K562 (cell line): ENCODE data around the gene IL4I1. TPM values are rescaled to one million over a fixed set of nuclear protein-coding genes. Genes with fewer than 3 reads are reported as not detected.

Source experiments
- BCOR ChIP-seq: fragments of 450-650 bp; IDR thresholded peaks from 2 replicates; pipeline ENCODE4 v1.6.1; 2016
- CBFB ChIP-seq: sonication (generic); formaldehyde crosslinking; IDR thresholded peaks from 2 replicates; pipeline ENCODE4 v1.4.0; 2020; ENCODE audit warnings: mild to moderate bottlenecking, missing genetic modification reagents
- CBX3 ChIP-seq, 2 experiments: IDR thresholded peaks; 1 replicate in 1 of 2; 2 replicates in 1 of 2; pipeline ENCODE4 v1.6.1; 2012; ENCODE audit warnings: inconsistent platforms in 2 of 2, low read length in 2 of 2, borderline replicate concordance in 1 of 2, control low read depth in 1 of 2
- E2F4 ChIP-seq: sonication (generic); formaldehyde crosslinking; IDR thresholded peaks from 2 replicates; pipeline ENCODE4 v1.8.0; 2022; ENCODE audit warnings: mild to moderate bottlenecking, low read depth, missing genetic modification reagents
- EP400 ChIP-seq: fragments of 450-650 bp; IDR thresholded peaks from 2 replicates; pipeline ENCODE4 v1.6.1; 2017; ENCODE audit warnings: antibody characterized with exemption, mild to moderate bottlenecking, moderate library complexity
- ETV1 ChIP-seq: fragments of 450-650 bp; conservative IDR thresholded peaks from 2 replicates; pipeline ENCODE4 v1.6.1; 2016; ENCODE audit warnings: missing genetic modification characterization, control low read depth, low read depth, missing compliant biosample characterization
- NCOA4 ChIP-seq: fragments of 450-650 bp; IDR thresholded peaks from 2 replicates; pipeline ENCODE4 v1.6.1; 2018; ENCODE audit warnings: mild to moderate bottlenecking; ENCODE audit not compliant: partially characterized antibody
- POLR2G ChIP-seq: fragments of 200-400 bp; formaldehyde crosslinking; IDR thresholded peaks from 2 replicates; pipeline ENCODE4 v1.6.1; 2017; ENCODE audit warnings: low read depth, mild to moderate bottlenecking, antibody characterized with exemption, low read length, moderate library complexity
- PRPF4 ChIP-seq: fragments of 200-400 bp; formaldehyde crosslinking; IDR thresholded peaks from one replicate; pipeline ENCODE4 v1.6.1; 2017; ENCODE audit warnings: low read length, low read depth, mild to moderate bottlenecking; ENCODE audit not compliant: insufficient read depth, poor library complexity, severe bottlenecking
- SMARCB1 ChIP-seq: IDR thresholded peaks from 2 replicates; pipeline ENCODE4 v1.6.1; 2011; ENCODE audit warnings: improper control_type of control experiment, low read depth; ENCODE audit not compliant: insufficient read length
- SMARCC2 ChIP-seq: fragments of 450-650 bp; IDR thresholded peaks from 2 replicates; pipeline ENCODE4 v1.6.1; 2017; ENCODE audit warnings: antibody characterized with exemption, moderate library complexity, mild to moderate bottlenecking, low read depth
- U2AF1 ChIP-seq: fragments of 200-400 bp; formaldehyde crosslinking; optimal IDR thresholded peaks from 2 replicates; pipeline ENCODE3; 2017; ENCODE audit warnings: mild to moderate bottlenecking, low read depth, low read length, moderate library complexity
- YBX1 ChIP-seq: fragments of 450-650 bp; IDR thresholded peaks from 2 replicates; pipeline ENCODE4 v1.7.1; 2016; ENCODE audit warnings: mild to moderate bottlenecking
- ZFX ChIP-seq: sonication (generic); formaldehyde crosslinking; IDR thresholded peaks from 2 replicates; pipeline ENCODE4 v1.8.0; 2022; ENCODE audit warnings: mild to moderate bottlenecking, missing genetic modification reagents, moderate library complexity
- ZNF224 ChIP-seq: sonication (generic); formaldehyde crosslinking; IDR thresholded peaks from 2 replicates; pipeline ENCODE4 v1.8.0; 2022; ENCODE audit warnings: mild to moderate bottlenecking, missing genetic modification reagents
- ZNF324 ChIP-seq: fragments of 250-450 bp; sonication (Bioruptor Pico); IDR thresholded peaks from 2 replicates; pipeline ENCODE4 v1.4.0; 2020; ENCODE audit warnings: mild to moderate bottlenecking
- ZNF75A ChIP-seq: fragments of 450-650 bp; formaldehyde crosslinking; IDR thresholded peaks from 2 replicates; pipeline ENCODE4 v1.4.0; 2020; ENCODE audit warnings: mild to moderate bottlenecking
- ZNF764 ChIP-seq: fragments of 250-450 bp; sonication (Bioruptor Pico); IDR thresholded peaks from 2 replicates; pipeline ENCODE4 v1.4.0; 2020; ENCODE audit warnings: low read depth, mild to moderate bottlenecking, moderate library complexity
- polyA plus RNA-seq, 8 experiments: library from polyadenylated mRNA; depleted of rRNA in 4 of 8; stranded (reverse) in 5 of 8; unstranded in 3 of 8; fragments of >200 nt; fragmentation: Nextera tagmentation in 2 of 8; fragmentation: Illumina TruSeq in 1 of 8; extraction: Ambion mirVana in 2 of 8; extraction: Trizol in 1 of 8; gene quantifications; 2 replicates each; pipeline versions ENCODE4 v1.2.1 to v1.2.3, GENCODE V29; 2011 to 2014; ENCODE audit warnings: inconsistent platforms in 1 of 8, missing spikeins in 1 of 8
- total RNA-seq, 7 experiments: library from RNA; depleted of rRNA in 6 of 7; stranded (reverse); fragments of >200 nt in 6 of 7; fragmentation: Illumina TruSeq in 2 of 7; extraction: Trizol in 2 of 7; gene quantifications; 2 replicates each; pipeline versions ENCODE4 v1.2.1 to v1.2.3, GENCODE V29; 2011 to 2021; ENCODE audit warnings: low replicate concordance in 1 of 7
- TF ChIP-seq, protein P1 (sequence below): sonication (generic); formaldehyde crosslinking; IDR thresholded peaks from 2 replicates; pipeline ENCODE4 v1.8.0; 2022; ENCODE audit warnings: mild to moderate bottlenecking, missing genetic modification reagents, borderline replicate concordance
- TF ChIP-seq, protein P2 (sequence below): sonication (generic); formaldehyde crosslinking; IDR thresholded peaks from 2 replicates; pipeline ENCODE4 v1.8.0; 2022; ENCODE audit warnings: mild to moderate bottlenecking, missing genetic modification reagents

IL4I1 gene
- total and polyA plus RNA-seq, 9 of the 15 experiments (the other 6 are each of a cell fraction or from before 2014, with no cell fraction given) = 0.06 to 0.95 (median 0.43) TPM; not detected in 2

DNA sequence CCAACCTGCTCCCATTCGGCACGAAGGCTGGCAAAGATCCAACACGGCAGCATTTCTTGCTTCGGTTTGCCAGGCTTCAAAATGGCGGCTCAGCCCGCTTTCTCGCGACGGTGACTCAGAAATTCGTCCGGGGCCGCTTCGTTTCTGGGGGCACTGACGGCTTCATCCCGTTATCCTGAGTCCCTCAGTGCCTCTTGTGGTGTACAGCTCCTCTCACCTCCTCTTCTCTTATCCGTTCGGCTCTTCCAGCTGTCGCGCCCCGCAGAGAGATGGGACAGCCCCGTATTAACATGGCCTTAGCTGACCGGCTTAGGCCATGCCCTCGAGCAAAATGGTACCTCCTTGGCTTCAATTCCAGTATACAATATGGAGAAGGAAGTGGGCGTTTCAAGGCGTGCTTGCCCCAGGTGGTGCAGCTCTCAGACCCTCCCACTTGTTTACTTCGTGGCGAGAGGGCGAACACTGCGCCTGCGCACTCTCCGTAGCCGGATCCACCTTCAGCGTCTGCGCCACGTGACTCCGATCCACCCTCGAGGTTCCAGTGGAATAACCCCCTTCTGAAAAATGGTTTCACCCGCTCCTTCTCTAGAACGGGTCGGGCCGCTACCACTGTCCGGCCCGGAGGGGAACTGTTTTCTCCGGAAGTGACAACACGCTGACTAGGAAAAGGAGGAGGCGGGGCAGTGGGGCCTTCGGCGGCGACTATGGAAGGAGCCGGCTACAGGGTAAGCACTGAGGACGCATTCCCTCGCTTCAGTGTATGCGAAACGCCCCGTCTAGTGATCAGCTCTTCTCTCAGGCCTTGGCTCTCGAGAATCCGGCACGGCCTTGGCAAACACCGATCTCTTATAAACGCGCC is 19.4 kb downstream of the IL4I1 start, which contains the start of the genes AKT1S1 and TBC1D17 (continued):
- TF ChIP-seq, protein P1, sequence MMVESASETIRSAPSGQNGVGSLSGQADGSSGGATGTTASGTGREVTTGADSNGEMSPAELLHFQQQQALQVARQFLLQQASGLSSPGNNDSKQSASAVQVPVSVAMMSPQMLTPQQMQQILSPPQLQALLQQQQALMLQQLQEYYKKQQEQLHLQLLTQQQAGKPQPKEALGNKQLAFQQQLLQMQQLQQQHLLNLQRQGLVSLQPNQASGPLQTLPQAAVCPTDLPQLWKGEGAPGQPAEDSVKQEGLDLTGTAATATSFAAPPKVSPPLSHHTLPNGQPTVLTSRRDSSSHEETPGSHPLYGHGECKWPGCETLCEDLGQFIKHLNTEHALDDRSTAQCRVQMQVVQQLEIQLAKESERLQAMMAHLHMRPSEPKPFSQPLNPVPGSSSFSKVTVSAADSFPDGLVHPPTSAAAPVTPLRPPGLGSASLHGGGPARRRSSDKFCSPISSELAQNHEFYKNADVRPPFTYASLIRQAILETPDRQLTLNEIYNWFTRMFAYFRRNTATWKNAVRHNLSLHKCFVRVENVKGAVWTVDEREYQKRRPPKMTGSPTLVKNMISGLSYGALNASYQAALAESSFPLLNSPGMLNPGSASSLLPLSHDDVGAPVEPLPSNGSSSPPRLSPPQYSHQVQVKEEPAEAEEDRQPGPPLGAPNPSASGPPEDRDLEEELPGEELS (CRISPR knock-in tag) = peak; percentile 68; the same call in 1 of the 2 replicates
- TF ChIP-seq PRPF4 (no peak), ZFX (CRISPR knock-in tag) (peak; percentile 99), BCOR (no peak), ZNF224 (CRISPR knock-in tag) (no peak), ZNF764 (CRISPR knock-in tag) (no peak), U2AF1 (no peak), CBX3 (IDR thresholded peaks at IDR 0.05; ENCODE audit: borderline replicate concordance in 1 of 2, low read length in 2 of 2) (peak in 1 of 2 experiments; percentile 38; a peak in 1 of 3 replicates), NCOA4 (no peak), ZNF324 (CRISPR knock-in tag) (no peak), EP400 (peak; percentile 94), CBFB (CRISPR knock-in tag) (no peak), ETV1 (peak; percentile 99), YBX1 (no peak), SMARCB1 (no peak), E2F4 (CRISPR knock-in tag) (no peak), POLR2G (peak; percentile 66), SMARCC2 (0 out of 2 replicates have a peak, but pooled peaks have one; percentile 11), ZNF75A (CRISPR knock-in tag) (no peak)
- TF ChIP-seq, protein P2, sequence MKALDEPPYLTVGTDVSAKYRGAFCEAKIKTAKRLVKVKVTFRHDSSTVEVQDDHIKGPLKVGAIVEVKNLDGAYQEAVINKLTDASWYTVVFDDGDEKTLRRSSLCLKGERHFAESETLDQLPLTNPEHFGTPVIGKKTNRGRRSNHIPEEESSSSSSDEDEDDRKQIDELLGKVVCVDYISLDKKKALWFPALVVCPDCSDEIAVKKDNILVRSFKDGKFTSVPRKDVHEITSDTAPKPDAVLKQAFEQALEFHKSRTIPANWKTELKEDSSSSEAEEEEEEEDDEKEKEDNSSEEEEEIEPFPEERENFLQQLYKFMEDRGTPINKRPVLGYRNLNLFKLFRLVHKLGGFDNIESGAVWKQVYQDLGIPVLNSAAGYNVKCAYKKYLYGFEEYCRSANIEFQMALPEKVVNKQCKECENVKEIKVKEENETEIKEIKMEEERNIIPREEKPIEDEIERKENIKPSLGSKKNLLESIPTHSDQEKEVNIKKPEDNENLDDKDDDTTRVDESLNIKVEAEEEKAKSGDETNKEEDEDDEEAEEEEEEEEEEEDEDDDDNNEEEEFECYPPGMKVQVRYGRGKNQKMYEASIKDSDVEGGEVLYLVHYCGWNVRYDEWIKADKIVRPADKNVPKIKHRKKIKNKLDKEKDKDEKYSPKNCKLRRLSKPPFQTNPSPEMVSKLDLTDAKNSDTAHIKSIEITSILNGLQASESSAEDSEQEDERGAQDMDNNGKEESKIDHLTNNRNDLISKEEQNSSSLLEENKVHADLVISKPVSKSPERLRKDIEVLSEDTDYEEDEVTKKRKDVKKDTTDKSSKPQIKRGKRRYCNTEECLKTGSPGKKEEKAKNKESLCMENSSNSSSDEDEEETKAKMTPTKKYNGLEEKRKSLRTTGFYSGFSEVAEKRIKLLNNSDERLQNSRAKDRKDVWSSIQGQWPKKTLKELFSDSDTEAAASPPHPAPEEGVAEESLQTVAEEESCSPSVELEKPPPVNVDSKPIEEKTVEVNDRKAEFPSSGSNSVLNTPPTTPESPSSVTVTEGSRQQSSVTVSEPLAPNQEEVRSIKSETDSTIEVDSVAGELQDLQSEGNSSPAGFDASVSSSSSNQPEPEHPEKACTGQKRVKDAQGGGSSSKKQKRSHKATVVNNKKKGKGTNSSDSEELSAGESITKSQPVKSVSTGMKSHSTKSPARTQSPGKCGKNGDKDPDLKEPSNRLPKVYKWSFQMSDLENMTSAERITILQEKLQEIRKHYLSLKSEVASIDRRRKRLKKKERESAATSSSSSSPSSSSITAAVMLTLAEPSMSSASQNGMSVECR (CRISPR knock-in tag) = peak; percentile 76
